K562 (cell line): ENCODE measurements around the gene CA5B. TPM values are rescaled to one million over a fixed set of nuclear protein-coding genes. Genes with fewer than 3 reads are reported as not detected.

Experiments used
- HMBOX1 ChIP-seq: sonication (generic); IDR thresholded peaks from 2 replicates; pipeline ENCODE4 v1.6.1; 2016
- HNRNPH1 ChIP-seq: fragments of 200-400 bp; formaldehyde crosslinking; optimal IDR thresholded peaks from 2 replicates; pipeline ENCODE3; 2017; ENCODE audit warnings: low read depth, mild to moderate bottlenecking, low read length, moderate library complexity
- MTA2 ChIP-seq: fragments of 450-650 bp; IDR thresholded peaks from 2 replicates; pipeline ENCODE4 v1.6.1; 2016; ENCODE audit warnings: low read depth
- WHSC1 ChIP-seq: IDR thresholded peaks from one replicate; pipeline ENCODE4 v1.6.1; 2012; ENCODE audit warnings: low read length, control low read depth, inconsistent platforms
- polyA plus RNA-seq, 8 experiments: library from polyadenylated mRNA; depleted of rRNA in 4 of 8; stranded (reverse) in 5 of 8; unstranded in 3 of 8; fragments of >200 nt; fragmentation: Nextera tagmentation in 2 of 8; fragmentation: Illumina TruSeq in 1 of 8; extraction: Ambion mirVana in 2 of 8; extraction: Trizol in 1 of 8; gene quantifications; 2 replicates each; pipeline versions ENCODE4 v1.2.1 to v1.2.3, GENCODE V29; 2011 to 2014; ENCODE audit warnings: inconsistent platforms in 1 of 8, missing spikeins in 1 of 8
- total RNA-seq, 7 experiments: library from RNA; depleted of rRNA in 6 of 7; stranded (reverse); fragments of >200 nt in 6 of 7; fragmentation: Illumina TruSeq in 2 of 7; extraction: Trizol in 2 of 7; gene quantifications; 2 replicates each; pipeline versions ENCODE4 v1.2.1 to v1.2.3, GENCODE V29; 2011 to 2021; ENCODE audit warnings: low replicate concordance in 1 of 7
- TF ChIP-seq, protein P1 (sequence below): fragments of 200-600 bp; sonication (generic); IDR thresholded peaks from one replicate; pipeline ENCODE4 v1.6.1; 2012; ENCODE audit warnings: mild to moderate bottlenecking, low read depth, low read length, inconsistent platforms
- TF ChIP-seq, protein P2 (sequence below): sonication (generic); formaldehyde crosslinking; IDR thresholded peaks from 2 replicates; pipeline ENCODE4 v1.8.0; 2023; ENCODE audit warnings: missing genetic modification reagents, mild to moderate bottlenecking, borderline replicate concordance

Gene CA5B
- total and polyA plus RNA-seq, 9 of the 15 experiments (the other 6 are each of a cell fraction or from before 2014, with no cell fraction given), result 0.55 to 3.7 (median 2.6) TPM

- TF ChIP-seq, protein P1, sequence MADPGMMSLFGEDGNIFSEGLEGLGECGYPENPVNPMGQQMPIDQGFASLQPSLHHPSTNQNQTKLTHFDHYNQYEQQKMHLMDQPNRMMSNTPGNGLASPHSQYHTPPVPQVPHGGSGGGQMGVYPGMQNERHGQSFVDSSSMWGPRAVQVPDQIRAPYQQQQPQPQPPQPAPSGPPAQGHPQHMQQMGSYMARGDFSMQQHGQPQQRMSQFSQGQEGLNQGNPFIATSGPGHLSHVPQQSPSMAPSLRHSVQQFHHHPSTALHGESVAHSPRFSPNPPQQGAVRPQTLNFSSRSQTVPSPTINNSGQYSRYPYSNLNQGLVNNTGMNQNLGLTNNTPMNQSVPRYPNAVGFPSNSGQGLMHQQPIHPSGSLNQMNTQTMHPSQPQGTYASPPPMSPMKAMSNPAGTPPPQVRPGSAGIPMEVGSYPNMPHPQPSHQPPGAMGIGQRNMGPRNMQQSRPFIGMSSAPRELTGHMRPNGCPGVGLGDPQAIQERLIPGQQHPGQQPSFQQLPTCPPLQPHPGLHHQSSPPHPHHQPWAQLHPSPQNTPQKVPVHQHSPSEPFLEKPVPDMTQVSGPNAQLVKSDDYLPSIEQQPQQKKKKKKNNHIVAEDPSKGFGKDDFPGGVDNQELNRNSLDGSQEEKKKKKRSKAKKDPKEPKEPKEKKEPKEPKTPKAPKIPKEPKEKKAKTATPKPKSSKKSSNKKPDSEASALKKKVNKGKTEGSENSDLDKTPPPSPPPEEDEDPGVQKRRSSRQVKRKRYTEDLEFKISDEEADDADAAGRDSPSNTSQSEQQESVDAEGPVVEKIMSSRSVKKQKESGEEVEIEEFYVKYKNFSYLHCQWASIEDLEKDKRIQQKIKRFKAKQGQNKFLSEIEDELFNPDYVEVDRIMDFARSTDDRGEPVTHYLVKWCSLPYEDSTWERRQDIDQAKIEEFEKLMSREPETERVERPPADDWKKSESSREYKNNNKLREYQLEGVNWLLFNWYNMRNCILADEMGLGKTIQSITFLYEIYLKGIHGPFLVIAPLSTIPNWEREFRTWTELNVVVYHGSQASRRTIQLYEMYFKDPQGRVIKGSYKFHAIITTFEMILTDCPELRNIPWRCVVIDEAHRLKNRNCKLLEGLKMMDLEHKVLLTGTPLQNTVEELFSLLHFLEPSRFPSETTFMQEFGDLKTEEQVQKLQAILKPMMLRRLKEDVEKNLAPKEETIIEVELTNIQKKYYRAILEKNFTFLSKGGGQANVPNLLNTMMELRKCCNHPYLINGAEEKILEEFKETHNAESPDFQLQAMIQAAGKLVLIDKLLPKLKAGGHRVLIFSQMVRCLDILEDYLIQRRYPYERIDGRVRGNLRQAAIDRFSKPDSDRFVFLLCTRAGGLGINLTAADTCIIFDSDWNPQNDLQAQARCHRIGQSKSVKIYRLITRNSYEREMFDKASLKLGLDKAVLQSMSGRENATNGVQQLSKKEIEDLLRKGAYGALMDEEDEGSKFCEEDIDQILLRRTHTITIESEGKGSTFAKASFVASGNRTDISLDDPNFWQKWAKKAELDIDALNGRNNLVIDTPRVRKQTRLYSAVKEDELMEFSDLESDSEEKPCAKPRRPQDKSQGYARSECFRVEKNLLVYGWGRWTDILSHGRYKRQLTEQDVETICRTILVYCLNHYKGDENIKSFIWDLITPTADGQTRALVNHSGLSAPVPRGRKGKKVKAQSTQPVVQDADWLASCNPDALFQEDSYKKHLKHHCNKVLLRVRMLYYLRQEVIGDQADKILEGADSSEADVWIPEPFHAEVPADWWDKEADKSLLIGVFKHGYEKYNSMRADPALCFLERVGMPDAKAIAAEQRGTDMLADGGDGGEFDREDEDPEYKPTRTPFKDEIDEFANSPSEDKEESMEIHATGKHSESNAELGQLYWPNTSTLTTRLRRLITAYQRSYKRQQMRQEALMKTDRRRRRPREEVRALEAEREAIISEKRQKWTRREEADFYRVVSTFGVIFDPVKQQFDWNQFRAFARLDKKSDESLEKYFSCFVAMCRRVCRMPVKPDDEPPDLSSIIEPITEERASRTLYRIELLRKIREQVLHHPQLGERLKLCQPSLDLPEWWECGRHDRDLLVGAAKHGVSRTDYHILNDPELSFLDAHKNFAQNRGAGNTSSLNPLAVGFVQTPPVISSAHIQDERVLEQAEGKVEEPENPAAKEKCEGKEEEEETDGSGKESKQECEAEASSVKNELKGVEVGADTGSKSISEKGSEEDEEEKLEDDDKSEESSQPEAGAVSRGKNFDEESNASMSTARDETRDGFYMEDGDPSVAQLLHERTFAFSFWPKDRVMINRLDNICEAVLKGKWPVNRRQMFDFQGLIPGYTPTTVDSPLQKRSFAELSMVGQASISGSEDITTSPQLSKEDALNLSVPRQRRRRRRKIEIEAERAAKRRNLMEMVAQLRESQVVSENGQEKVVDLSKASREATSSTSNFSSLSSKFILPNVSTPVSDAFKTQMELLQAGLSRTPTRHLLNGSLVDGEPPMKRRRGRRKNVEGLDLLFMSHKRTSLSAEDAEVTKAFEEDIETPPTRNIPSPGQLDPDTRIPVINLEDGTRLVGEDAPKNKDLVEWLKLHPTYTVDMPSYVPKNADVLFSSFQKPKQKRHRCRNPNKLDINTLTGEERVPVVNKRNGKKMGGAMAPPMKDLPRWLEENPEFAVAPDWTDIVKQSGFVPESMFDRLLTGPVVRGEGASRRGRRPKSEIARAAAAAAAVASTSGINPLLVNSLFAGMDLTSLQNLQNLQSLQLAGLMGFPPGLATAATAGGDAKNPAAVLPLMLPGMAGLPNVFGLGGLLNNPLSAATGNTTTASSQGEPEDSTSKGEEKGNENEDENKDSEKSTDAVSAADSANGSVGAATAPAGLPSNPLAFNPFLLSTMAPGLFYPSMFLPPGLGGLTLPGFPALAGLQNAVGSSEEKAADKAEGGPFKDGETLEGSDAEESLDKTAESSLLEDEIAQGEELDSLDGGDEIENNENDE, result no peak
- TF ChIP-seq MTA2, result no peak
- TF ChIP-seq, protein P2, sequence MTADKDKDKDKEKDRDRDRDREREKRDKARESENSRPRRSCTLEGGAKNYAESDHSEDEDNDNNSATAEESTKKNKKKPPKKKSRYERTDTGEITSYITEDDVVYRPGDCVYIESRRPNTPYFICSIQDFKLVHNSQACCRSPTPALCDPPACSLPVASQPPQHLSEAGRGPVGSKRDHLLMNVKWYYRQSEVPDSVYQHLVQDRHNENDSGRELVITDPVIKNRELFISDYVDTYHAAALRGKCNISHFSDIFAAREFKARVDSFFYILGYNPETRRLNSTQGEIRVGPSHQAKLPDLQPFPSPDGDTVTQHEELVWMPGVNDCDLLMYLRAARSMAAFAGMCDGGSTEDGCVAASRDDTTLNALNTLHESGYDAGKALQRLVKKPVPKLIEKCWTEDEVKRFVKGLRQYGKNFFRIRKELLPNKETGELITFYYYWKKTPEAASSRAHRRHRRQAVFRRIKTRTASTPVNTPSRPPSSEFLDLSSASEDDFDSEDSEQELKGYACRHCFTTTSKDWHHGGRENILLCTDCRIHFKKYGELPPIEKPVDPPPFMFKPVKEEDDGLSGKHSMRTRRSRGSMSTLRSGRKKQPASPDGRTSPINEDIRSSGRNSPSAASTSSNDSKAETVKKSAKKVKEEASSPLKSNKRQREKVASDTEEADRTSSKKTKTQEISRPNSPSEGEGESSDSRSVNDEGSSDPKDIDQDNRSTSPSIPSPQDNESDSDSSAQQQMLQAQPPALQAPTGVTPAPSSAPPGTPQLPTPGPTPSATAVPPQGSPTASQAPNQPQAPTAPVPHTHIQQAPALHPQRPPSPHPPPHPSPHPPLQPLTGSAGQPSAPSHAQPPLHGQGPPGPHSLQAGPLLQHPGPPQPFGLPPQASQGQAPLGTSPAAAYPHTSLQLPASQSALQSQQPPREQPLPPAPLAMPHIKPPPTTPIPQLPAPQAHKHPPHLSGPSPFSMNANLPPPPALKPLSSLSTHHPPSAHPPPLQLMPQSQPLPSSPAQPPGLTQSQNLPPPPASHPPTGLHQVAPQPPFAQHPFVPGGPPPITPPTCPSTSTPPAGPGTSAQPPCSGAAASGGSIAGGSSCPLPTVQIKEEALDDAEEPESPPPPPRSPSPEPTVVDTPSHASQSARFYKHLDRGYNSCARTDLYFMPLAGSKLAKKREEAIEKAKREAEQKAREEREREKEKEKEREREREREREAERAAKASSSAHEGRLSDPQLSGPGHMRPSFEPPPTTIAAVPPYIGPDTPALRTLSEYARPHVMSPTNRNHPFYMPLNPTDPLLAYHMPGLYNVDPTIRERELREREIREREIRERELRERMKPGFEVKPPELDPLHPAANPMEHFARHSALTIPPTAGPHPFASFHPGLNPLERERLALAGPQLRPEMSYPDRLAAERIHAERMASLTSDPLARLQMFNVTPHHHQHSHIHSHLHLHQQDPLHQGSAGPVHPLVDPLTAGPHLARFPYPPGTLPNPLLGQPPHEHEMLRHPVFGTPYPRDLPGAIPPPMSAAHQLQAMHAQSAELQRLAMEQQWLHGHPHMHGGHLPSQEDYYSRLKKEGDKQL (CRISPR knock-in tag), result no peak
- no peak for TF ChIP-seq HMBOX1
- no peak for TF ChIP-seq HNRNPH1
- no peak for TF ChIP-seq WHSC1
Observed at GRCh38 chrX:15723887-15724517, 14.1 kb upstream of the CA5B start (continued).
